HG02973 (cell line): Measurements from ENCODE around the gene ARHGAP15.
A peak's percentile ranks its signal among the peaks of the same experiment; 100 is the strongest.

ENCODE experiments used
- ATAC-seq: cut with Tn5 transposase; IDR thresholded peaks from one replicate; pipeline ENCODE4 v1.9.1; 2021; ENCODE audit warnings: moderate library complexity; ENCODE audit not compliant: unreplicated experiment

ARHGAP15 gene

DNA sequence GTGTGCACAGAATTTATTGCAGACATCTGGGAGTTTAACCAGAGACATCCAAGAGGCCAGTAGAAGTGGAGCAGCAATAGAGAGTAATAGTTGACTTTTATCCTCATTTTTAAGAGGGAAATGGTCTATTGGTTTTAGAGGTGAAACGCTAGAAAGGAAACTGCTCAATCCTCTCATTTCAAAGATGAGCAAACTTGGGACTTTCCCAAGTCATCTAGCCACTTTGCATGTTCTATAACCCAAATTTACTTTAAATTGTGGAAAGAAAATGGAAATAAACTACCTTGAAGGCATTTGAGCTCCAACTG is 601.7 kb downstream of the ARHGAP15 start:
- peak; percentile 43 for ATAC-seq

DNA sequence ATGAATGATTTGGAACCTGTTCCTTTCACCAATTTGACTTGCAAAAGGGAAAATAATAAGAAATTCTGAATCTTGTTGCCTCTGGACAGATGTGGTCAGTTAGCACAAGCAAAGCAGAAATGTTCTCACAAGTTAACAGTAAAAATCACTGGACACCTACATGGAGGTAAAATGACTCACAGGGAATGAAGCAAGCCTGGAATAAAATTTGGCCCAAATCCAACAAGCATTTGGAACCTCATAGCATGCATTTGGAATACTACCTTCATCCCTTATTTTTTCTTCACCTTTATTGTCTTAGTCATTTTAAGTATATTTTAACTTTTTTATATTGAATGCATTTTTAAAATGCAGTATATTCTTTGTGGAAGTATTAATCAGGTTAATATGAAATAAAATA is 602.9 kb downstream of the ARHGAP15 start:
- ATAC-seq: no peak

- no peak for ATAC-seq
These were observed 603.7 kb downstream of the ARHGAP15 start for GRCh38 chr2:143732871-143733270.

DNA sequence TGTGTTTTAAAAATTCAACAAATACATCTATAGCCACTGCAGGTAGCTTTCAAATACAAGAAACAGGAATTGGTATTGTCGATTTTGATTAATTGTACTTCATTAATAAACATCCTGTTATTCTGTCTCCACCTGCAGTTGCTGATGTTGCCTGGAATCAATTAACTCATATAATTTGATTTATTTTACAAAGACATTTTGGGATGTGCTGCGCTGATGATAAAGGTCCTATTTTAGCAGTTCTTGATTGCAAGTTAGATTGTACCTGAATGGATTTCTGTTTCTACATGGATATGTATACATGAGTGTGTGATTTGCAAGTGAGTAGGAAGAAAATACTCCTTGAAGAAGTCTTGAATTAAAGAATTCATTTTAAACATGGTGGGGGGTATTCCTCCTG is 605.3 kb downstream of the ARHGAP15 start:
- no peak for ATAC-seq

DNA sequence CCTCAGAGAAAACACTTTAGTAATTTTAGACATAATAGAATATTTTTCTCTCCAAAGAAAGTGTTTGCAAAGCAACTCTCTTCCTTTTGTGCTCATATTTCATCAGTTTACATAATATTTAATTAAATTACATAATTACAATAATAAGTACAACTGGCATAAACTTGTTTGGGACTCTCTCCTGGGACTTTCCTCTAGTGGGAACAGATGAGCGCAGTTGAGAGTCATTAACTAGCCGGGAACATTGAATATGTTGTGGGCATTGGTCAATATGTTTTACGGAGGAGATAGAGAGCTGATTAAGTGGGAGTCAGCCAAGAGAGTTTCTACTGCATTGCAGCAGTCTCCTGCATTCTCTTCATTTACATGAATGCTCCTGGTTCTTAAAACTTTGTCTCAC is 607.7 kb downstream of the ARHGAP15 start:
- ATAC-seq: no peak

DNA sequence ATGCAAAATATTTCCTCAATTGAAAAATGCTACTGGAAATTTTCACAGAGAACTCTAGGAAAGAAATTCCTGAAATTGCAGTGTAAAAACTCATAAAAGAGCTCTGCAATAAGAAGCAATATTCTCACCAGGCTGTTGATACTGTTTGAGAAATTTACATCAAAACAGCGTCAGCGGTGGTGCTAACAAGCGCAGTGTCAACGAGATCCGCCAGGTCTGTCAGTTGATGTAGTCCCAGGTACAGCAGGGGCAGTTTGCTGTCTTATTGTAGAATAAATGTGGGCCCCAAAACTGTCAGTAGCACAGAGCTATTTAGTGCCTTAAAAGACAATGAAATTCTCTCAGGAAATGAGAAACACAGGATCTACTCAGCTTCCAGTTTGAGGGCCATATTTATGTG is 611.2 kb downstream of the ARHGAP15 start:
- ATAC-seq: no peak

GRCh38 chr2:143741205-143741604 is 612.0 kb downstream of the ARHGAP15 start:
- no peak for ATAC-seq

DNA sequence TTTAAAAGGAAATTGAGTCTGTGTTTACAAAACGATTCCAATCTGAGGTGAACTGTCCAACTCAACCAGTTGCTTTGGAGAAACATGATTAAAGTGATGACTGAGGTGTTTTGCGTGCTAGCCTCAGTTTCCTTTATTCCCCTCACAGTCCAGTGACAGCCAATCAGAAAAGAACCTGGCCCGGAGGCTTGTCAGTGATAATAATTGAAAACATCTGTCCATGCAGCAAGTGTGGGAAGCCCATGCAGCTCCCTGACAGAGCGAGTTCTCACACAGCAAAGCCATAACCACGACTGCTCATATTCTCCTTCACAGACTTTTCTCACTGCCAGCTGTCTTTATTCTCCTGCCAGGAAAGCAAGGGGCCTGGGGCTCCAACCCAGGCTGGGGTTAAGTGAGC is 613.4 kb downstream of the ARHGAP15 start:
- ATAC-seq: no peak

- no peak for ATAC-seq
These were observed 614.9 kb downstream of the ARHGAP15 start for GRCh38 chr2:143744114-143744513.

DNA sequence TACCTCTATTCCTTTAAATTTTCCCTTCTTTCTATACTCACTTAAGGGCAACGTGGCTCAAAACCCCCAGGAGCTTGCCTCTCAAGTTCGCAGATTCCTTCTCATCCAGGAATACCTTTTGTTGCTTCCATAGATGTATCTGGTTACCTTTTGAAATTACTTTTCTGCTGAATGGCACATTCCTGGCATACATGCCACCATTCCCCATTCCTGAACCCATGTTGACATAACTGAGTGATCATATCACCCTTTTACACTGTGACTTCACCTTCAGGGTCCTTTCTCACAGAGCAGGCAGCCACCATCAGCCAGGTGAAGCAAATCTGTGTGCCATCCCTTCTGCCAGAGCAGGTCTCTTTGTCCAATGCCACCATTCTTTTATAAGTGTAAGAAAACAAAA is 615.8 kb downstream of the ARHGAP15 start:
- ATAC-seq: no peak

GRCh38 chr2:143754742-143755141 is 625.5 kb downstream of the ARHGAP15 start:
- no peak for ATAC-seq

- no peak for ATAC-seq
These were observed 629.6 kb downstream of the ARHGAP15 start for GRCh38 chr2:143758629-143759330.

GRCh38 chr2:143759455-143759854 is 630.2 kb downstream of the ARHGAP15 start:
- no peak for ATAC-seq

DNA sequence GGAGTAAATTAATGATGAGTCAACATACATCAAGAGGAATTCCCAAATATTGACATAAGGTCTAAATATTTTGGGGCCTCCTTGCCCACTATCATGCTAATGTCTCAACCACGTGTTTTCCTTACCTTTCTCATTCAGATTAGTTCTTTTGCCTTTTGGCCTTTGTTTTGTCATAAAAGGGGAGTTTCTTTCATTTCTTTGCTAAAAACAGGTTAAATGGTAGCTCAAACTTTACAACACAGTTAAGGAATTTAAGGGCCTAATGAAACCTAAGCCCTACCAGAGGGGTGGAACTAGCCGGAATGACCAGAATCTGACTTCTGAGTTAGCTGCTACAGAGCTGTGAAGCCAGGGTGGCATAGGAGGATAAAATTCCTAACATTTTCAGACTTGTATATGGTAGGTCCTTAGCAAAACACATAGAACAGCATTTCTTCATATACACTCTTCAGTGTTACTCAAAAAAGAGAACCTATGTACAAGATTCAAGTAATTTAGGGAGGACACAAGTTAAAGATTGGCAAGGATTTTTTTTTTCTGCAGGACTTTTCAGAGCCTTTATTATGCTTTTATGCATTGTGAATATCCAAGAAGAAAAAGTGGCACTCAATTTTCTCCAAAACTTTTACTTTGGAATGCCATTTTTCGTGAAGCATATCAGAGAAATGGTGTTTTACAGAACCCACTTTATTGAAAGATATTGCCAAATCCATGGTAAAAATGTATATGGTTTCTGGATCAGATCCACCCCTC is 633.1 kb downstream of the ARHGAP15 start:
- ATAC-seq: no peak

DNA sequence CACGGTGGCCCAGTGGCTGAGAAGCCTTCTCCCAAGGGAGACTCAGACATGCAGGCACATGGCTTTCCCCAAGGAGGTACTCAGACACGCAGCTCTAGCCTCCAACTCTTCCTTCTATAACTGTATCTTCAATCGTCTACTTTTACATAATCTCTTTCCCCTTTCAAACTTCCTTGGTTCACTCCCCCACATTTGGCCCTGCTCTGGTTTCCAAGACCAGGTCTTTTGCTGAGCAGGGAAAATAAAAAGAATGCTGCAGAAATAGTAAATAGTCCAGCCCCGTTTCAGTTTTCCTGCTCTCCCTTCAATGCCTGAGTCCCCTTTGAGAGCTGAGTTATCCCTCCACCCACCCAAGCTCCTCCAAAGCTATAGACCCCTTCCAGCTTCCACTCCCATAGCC is 635.0 kb downstream of the ARHGAP15 start:
- no peak for ATAC-seq

- ATAC-seq: no peak
These were observed 635.5 kb downstream of the ARHGAP15 start for GRCh38 chr2:143764706-143765105.

DNA sequence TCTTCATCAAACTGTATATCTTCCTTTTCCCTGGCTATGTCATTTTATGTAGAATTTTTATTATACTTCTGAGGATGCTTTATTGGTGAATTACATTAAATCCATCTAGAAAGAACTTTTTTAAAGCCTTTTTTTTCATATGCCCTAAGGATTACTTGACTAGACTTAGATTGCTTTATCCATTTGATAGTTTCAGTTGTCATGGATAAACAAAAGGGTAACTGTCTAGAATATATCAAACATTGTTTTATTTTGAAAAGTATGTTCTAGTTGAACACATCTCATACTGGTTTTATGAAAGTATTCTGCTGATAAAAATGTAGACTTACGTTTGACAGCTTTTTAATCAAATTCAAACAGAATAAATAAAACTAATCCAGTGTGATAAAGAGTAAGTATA is 639.8 kb downstream of the ARHGAP15 start:
- no peak for ATAC-seq

GRCh38 chr2:143771939-143772338 is 642.7 kb downstream of the ARHGAP15 start:
- no peak for ATAC-seq

- no peak for ATAC-seq
These were observed 647.5 kb downstream of the ARHGAP15 start for GRCh38 chr2:143776526-143777297.

DNA sequence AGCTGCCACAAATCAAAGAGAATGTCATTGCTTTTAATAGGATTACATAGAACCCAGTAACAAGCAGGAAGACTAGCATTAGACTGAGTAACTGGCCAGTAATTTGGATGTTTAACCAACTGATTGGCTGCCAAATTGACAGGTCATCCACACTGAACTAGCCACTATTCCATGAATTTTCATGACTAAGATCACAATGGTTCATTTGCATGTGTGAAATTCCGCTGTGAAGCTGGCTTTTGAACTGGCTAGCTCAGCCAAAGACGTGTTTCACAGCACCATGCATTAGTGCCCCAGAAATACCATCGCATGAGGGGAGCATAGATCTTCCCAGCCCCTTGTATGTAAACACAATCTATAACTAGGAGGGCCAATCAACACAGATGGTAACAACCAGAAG is 649.8 kb downstream of the ARHGAP15 start:
- ATAC-seq: no peak

DNA sequence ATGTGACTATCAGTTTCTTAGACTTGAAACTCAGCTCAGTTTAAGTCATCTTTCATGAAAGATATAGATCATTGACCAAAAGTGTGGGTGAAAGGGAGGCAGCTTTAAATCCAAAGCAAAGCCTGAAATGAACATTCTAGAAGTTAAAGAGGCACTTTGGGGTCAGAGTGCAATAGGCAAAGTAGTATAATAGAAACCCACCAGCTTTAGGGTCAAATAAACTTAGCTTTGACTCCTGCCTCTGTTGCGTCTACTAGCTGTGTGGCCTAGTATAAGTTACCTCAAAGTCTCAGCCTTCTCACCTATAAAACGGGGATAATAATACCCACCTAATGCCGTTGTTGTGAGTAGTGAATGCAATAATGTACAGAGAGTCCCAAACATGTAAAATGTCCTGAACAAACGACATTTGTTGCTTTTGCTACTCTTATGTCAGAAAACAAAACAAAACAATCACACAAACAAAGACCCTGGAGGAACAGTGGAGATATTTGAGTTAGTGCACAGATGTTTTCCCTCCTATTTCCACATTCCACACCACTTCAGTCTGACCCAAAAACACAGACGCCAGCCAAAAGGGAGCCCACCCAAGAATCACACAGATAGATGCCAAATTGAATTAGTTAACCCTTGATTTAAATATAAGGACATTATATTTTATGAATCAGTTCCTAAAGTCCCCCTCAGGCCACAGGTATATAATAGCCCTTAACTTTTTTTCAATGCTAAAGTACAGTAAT is 657.0 kb downstream of the ARHGAP15 start:
- no peak for ATAC-seq
